ENCODE measurements around the gene TMC1.

GRCh38 chr9:72656021-72656420 is 134.6 kb downstream of the TMC1 start:
- no peak for TF ChIP-seq POLR2A (IDR thresholded peaks at IDR 0.05)
- TF ChIP-seq CTCF (IDR thresholded peaks at IDR 0.05), result no peak

All from tibial nerve (tissue), 3 donors.